Activated CD4-positive, CD25-positive, alpha-beta regulatory T cell treated with anti-CD3 and anti-CD28 coated beads, Interleukin-2, amount 50 U/mL, for 24 hours (primary cell): Measurements from ENCODE around the gene PRKAR1B.
A peak's percentile ranks its signal among the peaks of the same experiment; 100 is the strongest.

ENCODE experiments used
- ATAC-seq, 2 donors: fragments of 150-1000 bp; cut with Tn5 transposase; one replicate each; pipeline ENCODE4 v1.10.0; 2021; ENCODE audit warnings: mild to moderate bottlenecking in 1 of 2, moderate library complexity in 1 of 2

PRKAR1B gene

DNA sequence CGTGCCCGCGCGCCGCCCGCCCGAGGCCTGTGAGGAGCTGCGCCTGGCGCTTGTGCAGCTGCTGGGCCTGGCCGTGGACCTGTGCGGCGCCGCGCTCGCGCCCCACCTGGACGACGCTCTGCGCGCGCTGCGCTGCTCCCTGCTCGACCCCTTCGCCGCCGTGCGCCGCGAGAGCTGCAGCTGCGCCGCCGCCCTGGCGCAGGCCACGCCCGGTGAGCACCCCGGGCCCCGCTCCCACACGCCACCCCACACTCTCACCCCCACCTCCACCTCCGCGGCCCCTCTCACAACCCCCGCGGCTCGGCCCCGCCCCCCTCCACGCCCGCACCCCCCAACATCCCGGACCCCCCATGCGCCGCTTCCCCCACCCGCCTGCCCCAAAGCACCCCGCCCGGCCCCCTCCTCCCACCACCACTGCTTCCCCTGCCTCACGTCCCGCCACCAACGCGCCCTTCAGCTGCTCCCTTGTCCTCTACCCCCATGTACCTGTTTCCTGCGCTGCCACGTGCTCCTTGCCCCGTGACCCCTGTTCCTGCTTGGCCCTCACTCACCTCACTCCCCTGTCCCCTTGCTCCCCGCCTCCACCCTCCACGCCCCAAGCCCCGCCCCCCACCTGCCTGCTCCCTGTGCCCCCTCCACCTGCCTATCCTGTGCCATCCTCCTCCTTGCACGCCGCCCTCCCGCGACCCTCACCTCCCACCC lies at the start of gene PRKAR1B:
Gene PRKAR1B, minus strand, starts transcription at position 178 of the 702 bp plus-strand sequence. CDS start 15,776 bp downstream, outside the sequence.
- ATAC-seq, result peak; percentile 63

DNA sequence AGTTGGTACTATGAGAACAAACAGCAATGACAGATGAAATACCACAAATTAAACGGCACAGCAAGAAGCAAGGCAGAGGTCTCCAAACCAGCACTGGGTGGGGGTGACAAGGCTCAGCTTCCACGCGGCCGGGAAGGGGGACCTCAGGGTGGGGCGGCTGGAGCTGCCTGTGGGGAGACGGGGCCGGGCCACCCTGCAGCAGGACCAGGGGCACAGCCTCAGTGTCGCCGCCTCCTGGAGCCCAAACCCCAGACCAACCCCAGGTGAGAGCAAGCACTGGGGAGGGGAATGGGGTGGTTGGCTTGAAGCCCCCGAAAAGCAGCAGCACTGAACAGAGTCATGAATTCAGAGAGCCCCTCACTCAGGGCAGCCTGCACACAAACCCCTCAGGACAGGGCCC lies 49.3 kb upstream of the PRKAR1B start:
- no peak for ATAC-seq

DNA sequence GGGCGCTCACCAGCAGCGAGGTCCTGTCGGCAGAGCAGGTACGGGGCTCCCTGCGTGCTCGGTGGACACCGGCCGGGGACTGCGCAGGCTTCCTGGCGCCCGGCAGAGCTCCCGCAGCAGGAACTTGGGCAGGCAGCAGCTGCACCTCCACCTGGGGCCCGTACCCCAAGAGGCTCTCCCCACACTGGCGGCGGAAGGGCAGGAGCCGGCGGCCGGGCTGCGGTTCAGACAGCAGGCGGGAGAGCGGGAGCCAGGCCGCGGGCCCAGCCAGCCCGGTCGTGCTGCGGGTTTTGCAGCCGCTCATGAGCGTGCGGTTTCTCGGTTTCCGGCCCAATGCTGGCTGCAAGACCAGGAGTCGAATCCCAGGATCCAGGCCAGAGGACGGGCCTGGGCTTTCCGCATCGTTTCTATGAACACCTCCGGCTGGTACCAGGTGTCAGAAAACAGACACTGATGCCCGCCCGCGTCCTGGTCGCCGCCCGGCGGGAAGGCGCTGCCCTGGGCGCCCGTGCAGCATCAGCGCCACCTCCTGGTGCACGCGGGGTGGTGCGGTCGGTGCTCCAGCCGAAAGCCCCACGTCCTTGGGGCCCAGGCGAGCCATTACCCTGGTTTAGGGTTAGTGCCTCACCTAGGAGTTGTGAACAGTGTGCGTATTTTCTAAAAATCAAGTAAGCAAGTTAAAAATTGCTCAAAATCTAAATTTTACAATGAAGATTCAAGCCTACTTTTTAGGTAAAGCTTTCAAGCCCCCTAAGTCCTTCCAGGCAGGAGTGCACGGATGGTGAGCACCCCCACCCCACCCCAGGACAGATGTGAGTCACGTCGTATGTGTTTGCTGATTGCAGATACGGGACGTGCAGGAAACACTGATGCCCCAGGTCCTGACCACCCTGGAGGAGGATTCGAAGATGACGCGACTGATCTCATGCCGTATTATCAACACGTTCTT lies 47.4 kb upstream of the PRKAR1B start:
- ATAC-seq, result peak; percentile 69 to 71

DNA sequence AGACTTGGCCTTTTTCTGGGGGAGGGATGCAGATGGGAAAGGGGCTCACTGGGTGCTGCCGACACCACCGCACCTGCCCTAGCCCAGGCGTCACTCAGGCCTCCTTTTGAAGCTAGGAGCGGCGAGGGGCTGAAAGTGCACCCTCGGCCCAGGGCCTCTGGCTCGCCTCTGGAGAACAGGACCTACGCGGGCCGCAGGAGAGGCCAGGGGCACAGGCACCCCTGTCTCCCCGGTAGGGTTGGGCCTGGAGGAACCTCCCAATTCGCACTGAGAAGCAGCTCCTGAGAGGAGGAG lies 46.5 kb upstream of the PRKAR1B start:
- ATAC-seq, result no peak

DNA sequence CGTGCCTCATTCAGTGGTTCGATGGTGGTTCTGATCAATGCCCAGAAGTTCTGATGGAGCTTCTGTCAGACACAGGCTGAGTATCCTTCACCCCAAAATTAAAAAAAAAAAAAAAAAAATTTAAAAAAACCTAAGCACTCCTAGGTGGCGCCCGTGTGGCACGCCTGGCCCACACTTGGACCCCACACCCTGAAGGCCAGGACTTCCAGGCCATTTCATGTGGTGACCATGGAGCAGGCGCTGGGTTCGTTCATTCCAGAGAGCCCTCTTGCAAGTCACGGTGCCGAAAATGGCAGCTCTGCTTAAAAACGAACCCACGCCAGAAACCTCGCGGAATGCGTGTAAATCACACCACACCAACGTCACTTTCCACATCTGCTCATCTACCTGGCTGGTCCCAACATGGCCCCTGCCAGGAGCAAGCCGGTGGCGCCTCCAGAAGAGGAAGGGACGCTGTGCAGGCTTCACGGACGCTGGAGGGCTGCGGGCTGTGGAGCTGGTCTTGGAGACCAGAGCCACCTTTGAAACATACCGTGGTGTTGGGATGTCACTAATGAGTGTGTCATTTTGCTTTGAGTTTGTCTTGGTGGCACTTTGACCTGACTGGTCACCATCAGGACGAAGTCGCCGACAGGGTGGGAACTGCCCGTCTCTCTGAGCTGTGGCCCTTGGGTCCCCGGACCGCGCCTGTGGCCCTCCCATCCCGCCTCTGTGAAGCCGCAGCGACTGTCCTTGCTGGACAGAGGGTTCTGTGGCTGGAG lies 46.0 kb upstream of the PRKAR1B start:
- no peak for ATAC-seq

DNA sequence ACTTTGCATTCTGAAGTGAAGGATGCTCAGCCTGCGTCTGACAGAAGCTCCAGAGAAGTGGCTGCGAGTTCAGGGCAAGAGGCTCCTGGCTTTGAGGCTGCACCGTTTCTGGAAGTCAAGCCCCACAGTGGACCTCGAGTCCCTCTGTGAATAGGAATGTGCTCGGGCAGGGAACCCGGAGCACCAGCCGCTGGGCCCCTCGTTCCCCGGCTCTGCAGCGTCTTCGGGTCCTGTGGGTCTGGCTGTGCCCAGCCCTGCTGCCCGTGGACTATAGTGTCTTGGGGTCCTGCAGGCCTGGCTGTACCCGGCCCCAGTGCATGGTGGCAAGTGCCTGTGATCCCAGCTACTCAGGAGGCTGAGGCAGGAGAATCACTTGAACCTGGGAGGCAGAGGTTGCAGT lies 45.3 kb upstream of the PRKAR1B start:
- no peak for ATAC-seq

DNA sequence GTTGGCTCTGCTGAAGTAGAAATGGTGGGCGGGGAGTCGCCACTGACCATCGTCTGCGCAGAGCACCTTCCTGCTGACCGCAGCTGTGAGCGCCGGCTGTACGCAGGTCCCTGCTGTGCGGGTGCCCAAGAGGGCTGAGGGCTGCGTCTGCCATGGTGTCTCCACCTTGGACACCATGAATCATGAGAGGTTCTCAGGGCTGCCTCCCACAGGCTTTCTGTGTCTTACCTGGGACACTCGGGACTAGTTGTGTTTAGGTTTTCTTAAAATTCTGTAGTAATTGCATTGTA lies 44.9 kb upstream of the PRKAR1B start:
- ATAC-seq, result no peak

DNA sequence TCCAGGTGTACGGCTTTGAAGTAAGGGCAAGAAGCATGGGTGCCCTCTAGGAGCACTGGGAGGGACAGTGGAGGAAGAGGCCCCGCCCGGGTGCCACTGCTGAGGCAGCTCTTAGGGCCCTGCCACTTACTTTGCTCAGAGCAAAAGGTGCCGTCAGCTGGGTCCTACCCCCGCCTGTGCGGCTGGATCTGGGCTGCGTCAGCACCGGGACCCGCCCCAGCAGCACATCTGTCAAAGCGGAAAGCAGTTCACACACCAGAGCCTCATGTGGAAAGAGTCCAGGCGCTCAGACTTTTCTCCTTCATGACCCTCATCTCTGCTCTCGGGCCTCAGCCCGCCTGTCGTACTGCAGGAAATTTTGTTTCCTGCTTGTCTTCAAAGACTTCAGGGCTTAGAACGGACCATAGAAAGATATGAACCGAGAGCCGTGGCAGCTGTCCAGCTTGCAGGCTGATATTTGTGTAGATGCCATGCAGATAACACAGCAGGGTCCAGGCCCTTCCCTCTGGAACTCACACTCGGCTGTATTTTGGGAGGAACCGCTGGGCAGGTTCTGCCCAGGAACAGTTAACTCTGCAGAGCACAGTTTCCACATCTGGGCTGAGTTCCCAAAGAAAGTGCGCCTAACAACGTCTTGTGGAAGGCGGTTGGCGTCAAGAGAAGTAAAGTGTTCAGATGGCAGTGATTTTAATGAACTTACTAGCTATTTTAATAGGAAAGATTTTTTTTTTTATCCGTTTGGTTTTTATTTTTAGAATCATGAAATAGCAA lies 44.3 kb upstream of the PRKAR1B start:
- ATAC-seq, result no peak

DNA sequence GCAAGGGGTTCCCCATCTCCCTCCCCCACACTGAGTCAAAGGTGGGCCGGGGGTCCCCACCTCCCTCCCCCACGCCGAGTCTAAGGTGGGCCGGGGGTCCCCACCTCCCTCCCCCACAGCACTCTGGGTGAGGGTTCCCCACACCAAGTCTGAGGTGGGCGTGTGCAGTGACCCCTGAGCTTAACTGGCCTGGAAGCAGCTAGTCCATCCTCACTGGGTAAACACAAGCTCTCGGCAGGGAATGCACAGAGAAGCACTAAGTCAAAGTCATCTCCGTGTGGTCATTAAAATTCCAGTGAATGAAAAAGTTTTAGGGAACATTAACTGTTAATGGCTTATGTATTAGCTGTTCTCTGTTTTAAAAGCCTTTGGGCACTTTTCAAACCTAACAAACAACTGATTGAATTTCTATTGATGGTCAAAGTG lies 43.7 kb upstream of the PRKAR1B start:
- ATAC-seq, result no peak

DNA sequence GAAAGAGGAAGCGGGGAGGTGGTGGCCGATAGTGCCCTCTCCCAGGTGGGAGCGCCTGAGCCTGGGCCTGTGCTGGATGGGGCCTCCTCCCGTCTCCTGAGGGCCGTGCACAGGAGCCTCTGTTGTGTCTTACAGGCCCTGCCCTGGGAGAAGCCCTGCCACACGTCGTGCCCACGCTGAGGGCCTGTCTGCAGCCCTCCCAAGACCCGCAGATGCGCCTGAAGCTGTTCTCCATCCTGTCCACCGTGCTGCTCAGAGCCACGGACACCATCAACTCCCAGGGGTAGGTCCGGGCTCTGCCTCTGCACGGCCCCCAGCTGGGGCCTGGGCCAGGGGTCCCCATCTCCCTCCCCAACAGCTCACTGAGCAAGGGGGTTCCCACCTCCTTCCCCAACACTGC lies 43.3 kb upstream of the PRKAR1B start:
- no peak for ATAC-seq

DNA sequence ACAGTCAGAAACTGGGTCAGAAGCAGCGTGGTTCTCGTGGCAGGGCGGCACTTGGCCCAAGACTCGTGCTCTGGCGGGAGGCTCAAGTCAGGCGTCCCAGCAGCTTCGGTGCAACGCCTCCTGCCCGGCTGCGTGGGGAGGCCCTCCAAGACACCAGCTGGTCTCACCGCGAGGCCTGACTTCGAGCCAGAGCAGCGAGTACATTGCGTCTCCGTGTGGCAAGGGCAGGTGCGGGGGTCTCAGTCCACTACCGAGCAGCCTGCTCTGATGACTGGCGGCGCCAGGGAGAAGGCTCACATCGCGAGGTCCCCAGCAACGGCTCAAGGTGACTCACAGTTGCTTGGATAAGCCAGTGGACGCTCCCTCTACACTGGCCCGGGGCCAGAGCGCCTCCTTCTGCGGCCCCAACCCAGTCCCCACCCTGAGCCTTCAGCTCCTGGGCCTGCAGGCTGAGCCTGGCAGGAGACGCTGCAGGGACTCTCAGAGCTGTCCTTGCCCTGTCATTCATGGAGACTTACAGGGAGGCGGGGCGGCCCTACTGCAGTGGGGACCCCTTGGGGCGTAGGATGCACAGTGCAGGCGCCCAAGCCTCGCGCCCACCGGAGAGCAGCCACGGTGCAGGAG lies 41.9 kb upstream of the PRKAR1B start:
- no peak for ATAC-seq

DNA sequence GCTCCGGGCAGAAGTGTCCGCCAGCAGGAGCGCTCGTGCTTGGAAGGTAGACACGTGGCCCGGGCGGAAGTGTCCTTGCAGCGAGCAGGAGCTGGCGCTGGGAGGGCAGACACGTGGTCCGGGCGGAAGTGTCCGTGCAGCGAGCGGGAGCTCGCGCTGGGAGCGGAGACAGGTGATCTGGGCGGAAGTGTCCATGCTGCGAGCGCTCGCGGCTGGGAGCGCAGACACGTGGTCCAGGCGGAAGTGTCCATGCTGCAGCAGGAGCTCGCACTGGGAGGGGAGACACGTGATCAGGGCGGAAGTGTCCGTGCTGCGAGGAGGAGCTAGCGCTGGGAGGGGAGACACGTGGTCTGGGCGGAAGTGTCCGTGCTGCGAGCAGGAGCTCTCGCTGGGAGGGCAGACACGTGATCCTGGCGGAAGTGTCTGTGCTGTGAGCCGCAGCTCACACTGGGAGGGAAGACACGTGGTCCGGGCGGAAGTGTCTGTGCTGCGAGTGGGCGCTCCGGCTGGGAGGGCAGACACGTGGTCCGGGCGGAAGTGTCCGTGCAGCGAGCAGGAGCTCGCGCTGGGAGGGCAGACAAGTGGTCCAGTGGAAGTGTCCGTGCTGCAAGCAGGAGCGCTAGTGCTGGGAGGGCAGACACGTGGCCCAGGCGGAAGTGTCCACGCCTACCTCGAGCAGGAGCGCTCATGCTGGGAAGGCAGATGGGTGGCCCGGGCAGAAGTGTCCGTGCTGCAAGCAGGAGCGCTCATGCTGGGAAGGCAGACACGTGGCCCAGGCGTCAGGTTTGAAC lies 41.1 kb upstream of the PRKAR1B start:
- peak in 1 of 2 donors; percentile 72 for ATAC-seq

DNA sequence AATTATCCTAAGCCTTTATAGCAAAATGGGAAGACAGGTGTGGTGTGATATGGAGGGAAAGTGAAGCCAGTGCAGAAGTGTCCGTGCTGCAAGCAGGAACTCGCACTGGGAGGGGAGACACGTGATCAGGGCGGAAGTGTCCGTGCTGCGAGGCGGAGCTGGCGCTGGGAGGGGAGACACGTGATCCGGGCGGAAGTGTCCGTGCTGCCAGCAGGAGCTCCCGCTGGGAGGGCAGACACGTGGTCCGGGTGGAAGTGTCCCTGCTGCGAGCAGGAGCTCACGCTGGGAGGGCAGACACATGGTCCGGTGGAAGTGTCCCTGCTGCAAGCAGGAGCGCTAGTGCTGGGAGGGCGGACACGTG lies 40.5 kb upstream of the PRKAR1B start:
- ATAC-seq, result peak in 1 of 2 donors; percentile 32

DNA sequence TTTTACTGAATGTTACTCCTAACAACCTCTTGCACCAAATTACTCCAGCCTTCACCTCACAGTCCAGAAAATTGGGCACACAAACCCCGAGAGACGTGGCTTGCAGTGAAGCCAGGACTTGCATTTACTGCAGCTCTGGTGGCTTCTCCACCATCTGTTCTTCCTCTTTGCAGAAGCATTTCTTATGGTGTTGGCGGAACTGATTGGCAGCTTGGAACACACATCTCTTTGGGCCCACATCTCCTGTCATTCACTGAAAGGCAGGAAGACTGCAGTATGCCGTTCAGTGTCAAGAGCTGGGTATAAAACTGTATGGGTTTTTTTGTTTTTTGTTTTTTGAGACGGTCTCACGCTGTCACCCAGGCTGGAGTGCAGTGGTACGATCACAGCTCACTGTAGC lies 38.3 kb upstream of the PRKAR1B start:
- no peak for ATAC-seq

DNA sequence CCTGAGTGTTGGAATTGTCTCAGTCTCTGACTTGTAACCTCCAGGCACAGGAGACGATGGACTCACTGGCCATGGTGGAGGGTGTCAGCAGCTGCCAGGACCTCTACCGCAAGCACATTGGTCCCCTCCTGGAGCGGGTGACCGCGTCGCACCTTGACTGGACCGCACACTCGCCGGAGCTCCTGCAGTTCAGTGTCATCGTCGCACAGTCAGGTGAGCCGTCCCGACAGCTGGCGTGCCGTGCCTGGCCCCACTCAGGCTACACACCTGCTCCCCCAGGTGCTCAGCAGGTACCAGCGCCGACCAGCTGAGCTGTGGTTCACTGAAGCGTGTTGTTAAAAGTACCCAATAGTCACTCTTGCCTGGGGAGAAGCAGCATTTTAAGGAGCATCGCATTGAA lies 36.7 kb upstream of the PRKAR1B start:
- ATAC-seq, result no peak

DNA sequence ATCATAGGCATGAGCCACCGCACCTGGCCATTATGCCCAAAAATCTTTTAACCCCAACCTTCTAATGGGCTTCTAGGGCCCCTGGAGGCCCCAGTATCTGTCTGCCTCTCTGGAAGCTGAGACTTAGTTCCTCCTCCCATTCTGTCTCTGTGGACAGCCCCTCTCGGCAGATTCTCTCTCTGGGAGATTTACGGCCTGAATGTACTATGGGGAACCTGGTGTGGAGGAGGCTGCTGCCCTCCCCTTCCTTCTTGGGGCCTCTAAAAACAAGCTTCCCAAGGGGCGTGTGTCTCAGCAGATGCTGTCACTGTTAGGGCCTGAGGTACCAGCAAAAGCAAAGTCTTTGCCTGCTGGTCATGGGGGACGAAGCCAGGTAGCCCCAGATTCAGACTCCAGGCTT lies 35.8 kb upstream of the PRKAR1B start:
- no peak for ATAC-seq

DNA sequence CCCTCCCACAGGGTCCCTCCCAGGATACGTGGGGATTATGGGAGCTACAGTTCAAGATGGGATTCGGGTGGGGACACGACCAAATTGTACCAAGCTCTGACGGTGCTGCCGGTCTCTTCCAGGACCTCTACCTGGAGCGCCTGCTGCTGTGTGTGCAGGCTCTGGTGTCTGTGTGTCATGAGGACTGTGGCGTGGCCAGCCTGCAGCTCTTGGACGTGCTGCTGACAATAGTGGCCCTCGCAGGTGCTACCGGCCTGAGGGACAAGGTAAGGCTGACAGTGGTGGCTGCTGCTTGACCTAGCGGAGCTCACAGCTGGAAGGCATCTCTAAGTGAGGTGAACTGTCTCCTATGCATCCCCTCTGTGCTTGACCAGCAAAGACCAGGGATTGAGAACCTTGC lies 34.5 kb upstream of the PRKAR1B start:
- no peak for ATAC-seq

DNA sequence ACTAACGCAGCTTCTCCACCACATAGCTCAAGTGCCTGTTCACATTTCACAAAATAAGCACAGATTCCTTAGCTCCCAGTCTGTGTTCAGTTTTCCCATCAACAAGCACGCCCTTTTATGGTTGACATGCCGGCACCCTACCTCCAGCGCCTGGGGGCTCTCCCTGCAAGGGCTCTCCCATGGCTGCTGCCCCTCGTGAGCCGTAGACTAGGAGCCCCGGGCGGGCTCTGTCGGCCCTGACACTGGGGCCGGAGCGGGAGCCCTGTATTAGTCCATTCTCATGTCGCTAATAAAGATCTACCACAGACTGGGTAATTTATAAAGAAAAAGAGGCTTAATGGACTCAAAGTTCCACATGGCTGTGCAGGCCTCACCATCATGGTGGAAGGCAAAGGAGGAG lies 34.0 kb upstream of the PRKAR1B start:
- no peak for ATAC-seq

DNA sequence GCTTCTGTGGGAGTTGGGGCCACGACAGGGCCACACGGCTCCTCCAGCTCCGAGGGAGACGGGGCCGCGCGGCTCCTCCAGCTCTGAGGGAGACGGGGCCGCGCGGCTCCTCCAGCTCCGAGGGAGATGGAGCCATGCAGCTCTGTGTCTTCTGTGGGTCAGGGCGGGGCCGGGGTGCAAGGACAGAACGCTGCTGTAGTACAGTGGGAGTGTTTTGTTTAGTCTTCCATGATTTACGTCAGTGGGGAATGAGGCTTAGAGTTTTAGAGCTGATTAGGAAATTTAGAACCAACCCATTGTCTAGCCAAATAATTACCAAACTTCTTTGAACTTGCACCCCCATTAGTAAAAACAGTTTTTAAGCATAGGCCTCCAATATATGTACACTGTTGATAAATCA lies 32.9 kb upstream of the PRKAR1B start:
- ATAC-seq, result no peak

DNA sequence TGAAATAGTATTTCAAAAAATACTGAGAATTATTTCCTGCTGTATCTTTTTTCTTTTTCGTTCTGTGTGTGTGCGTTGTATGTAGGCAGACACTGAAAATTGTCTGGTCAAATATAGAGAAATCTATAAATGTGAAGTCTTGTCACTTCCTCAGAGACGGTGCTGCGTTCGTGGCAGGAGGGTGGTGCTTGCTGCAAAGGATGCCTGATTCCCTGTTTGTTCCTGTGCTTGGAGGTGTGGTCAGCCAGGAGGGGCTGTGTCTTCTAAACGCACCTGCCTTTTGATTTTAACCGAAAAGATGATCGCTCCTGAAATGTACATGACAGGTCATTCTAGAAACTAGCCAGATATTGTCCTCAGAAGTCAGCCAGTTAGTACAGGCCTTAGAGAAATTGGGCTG lies 32.5 kb upstream of the PRKAR1B start:
- ATAC-seq, result no peak

DNA sequence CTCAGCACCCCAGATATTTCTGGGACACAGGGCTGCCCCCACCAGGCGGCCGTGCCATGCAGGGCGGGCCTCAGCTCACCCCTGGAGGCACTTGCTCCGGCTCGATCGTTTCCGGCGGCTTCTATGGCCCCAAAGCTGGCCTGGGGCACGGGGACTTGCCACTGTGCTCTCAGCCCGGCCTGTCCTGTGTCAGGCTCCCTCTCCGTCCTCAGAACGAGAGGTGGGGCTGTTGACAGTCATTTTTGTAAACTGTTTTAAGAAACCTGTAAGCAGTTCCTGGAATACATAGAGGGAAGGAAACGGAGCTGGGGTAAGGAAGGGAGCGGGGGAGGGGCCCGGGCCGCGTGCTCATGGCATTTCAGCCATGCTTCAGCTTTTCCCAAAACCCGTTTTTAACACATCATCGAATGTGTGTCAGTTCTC lies 30.7 kb upstream of the PRKAR1B start:
- no peak for ATAC-seq
